Measurements from ENCODE around the gene ADA.

ADA gene

GRCh38 chr20:44621939-44622338 is 29.6 kb downstream of the ADA start:
- H3K36me3 ChIP-seq (ENCODE audit: control insufficient read depth, insufficient read depth, low read length, severe bottlenecking), result peaks cover 96% of the 10 kb centered on the region
- H3K4me1 ChIP-seq (ENCODE audit: control insufficient read depth, insufficient read depth, low read length), result peaks cover 6% of the 10 kb centered on the region
- H3K4me3 ChIP-seq (ENCODE audit: low read length), result no peak overlapping the region
- H3K9me3 ChIP-seq (ENCODE audit: control insufficient read depth, low read length), result no peaks in the 10 kb centered on the region
- H3K27me3 ChIP-seq (replicated peaks; ENCODE audit: control insufficient read depth, insufficient read depth, low read length), result no peaks in the 10 kb centered on the region
- H3K9ac ChIP-seq (ENCODE audit: low read length), result no peak overlapping the region
- no peak for DNase-seq (ENCODE audit: low read depth)

- Histone ChIP-seq H3K4me3 (ENCODE audit: low read length) (no peak overlapping the region), H3K9me3 (ENCODE audit: control insufficient read depth, low read length) (no peaks in the 10 kb centered on the region), H3K27me3 (replicated peaks; ENCODE audit: control insufficient read depth, insufficient read depth, low read length) (no peaks in the 10 kb centered on the region), H3K36me3 (ENCODE audit: control insufficient read depth, insufficient read depth, low read length, severe bottlenecking) (peaks cover 91% of the 10 kb centered on the region), H3K4me1 (ENCODE audit: control insufficient read depth, insufficient read depth, low read length) (peaks cover 12% of the 10 kb centered on the region), H3K9ac (ENCODE audit: low read length) (no peak overlapping the region)
- DNase-seq (ENCODE audit: low read depth), result no peak
Observed at GRCh38 chr20:44621325-44621724, 30.2 kb downstream of the ADA start.

- Histone ChIP-seq H3K9ac (ENCODE audit: low read length) (no peak overlapping the region), H3K9me3 (ENCODE audit: control insufficient read depth, low read length) (no peaks in the 10 kb centered on the region), H3K4me3 (ENCODE audit: low read length) (no peak overlapping the region), H3K36me3 (ENCODE audit: control insufficient read depth, insufficient read depth, low read length, severe bottlenecking) (peaks cover 89% of the 10 kb centered on the region), H3K4me1 (ENCODE audit: control insufficient read depth, insufficient read depth, low read length) (peaks cover 25% of the 10 kb centered on the region), H3K27me3 (replicated peaks; ENCODE audit: control insufficient read depth, insufficient read depth, low read length) (no peaks in the 10 kb centered on the region)
- no peak for DNase-seq (ENCODE audit: low read depth)
Observed at GRCh38 chr20:44620030-44620429, 31.5 kb downstream of the ADA start.

GRCh38 chr20:44619294-44619693 is 32.2 kb downstream of the ADA start:
- peaks cover 29% of the 10 kb centered on the region for H3K4me1 ChIP-seq (ENCODE audit: control insufficient read depth, insufficient read depth, low read length)
- no peak overlapping the region for H3K9ac ChIP-seq (ENCODE audit: low read length)
- H3K36me3 ChIP-seq (ENCODE audit: control insufficient read depth, insufficient read depth, low read length, severe bottlenecking), result peaks cover 84% of the 10 kb centered on the region
- no peaks in the 10 kb centered on the region for H3K9me3 ChIP-seq (ENCODE audit: control insufficient read depth, low read length)
- no peak for DNase-seq (ENCODE audit: low read depth)
- H3K4me3 ChIP-seq (ENCODE audit: low read length), result no peak overlapping the region
- H3K27me3 ChIP-seq (replicated peaks; ENCODE audit: control insufficient read depth, insufficient read depth, low read length), result no peaks in the 10 kb centered on the region

GRCh38 chr20:44618318-44618731 is 33.2 kb downstream of the ADA start:
- no peak overlapping the region for H3K9ac ChIP-seq (ENCODE audit: low read length)
- H3K36me3 ChIP-seq (ENCODE audit: control insufficient read depth, insufficient read depth, low read length, severe bottlenecking), result peaks cover 84% of the 10 kb centered on the region
- H3K9me3 ChIP-seq (ENCODE audit: control insufficient read depth, low read length), result no peaks in the 10 kb centered on the region
- no peaks in the 10 kb centered on the region for H3K27me3 ChIP-seq (replicated peaks; ENCODE audit: control insufficient read depth, insufficient read depth, low read length)
- H3K4me1 ChIP-seq (ENCODE audit: control insufficient read depth, insufficient read depth, low read length), result peaks cover 30% of the 10 kb centered on the region
- no peak overlapping the region for H3K4me3 ChIP-seq (ENCODE audit: low read length)
- DNase-seq (ENCODE audit: low read depth), result no peak

GRCh38 chr20:44616604-44616964 is 34.9 kb downstream of the ADA start:
- peaks cover 67% of the 10 kb centered on the region for H3K36me3 ChIP-seq (ENCODE audit: control insufficient read depth, insufficient read depth, low read length, severe bottlenecking)

GRCh38 chr20:44615876-44616603 is 35.5 kb downstream of the ADA start:
- H3K9ac ChIP-seq (ENCODE audit: low read length), result peak overlapping the region; percentile 55
- H3K4me3 ChIP-seq (ENCODE audit: low read length), result no peak overlapping the region
- H3K9me3 ChIP-seq (ENCODE audit: control insufficient read depth, low read length), result no peaks in the 10 kb centered on the region
- H3K27me3 ChIP-seq (replicated peaks; ENCODE audit: control insufficient read depth, insufficient read depth, low read length), result no peaks in the 10 kb centered on the region
- peaks cover 62% of the 10 kb centered on the region for H3K36me3 ChIP-seq (ENCODE audit: control insufficient read depth, insufficient read depth, low read length, severe bottlenecking)
- peaks cover 40% of the 10 kb centered on the region for H3K4me1 ChIP-seq (ENCODE audit: control insufficient read depth, insufficient read depth, low read length)
- DNase-seq (ENCODE audit: low read depth), result no peak

More at GRCh38 chr20:44616604-44616964, 34.9 kb downstream of the ADA start:
- Histone ChIP-seq H3K4me1 (ENCODE audit: control insufficient read depth, insufficient read depth, low read length) (peaks cover 39% of the 10 kb centered on the region), H3K4me3 (ENCODE audit: low read length) (no peak overlapping the region), H3K9ac (ENCODE audit: low read length) (peak overlapping the region; percentile 55), H3K27me3 (replicated peaks; ENCODE audit: control insufficient read depth, insufficient read depth, low read length) (no peaks in the 10 kb centered on the region), H3K9me3 (ENCODE audit: control insufficient read depth, low read length) (no peaks in the 10 kb centered on the region)
- DNase-seq (ENCODE audit: low read depth), result no peak

GRCh38 chr20:44615169-44615791 is 36.2 kb downstream of the ADA start:
- peaks cover 54% of the 10 kb centered on the region for H3K36me3 ChIP-seq (ENCODE audit: control insufficient read depth, insufficient read depth, low read length, severe bottlenecking)
- no peak for DNase-seq (ENCODE audit: low read depth)

GRCh38 chr20:44614525-44614924 is 37.0 kb downstream of the ADA start:
- peaks cover 55% of the 10 kb centered on the region for H3K4me1 ChIP-seq (ENCODE audit: control insufficient read depth, insufficient read depth, low read length)
- no peak overlapping the region for H3K4me3 ChIP-seq (ENCODE audit: low read length)
- DNase-seq (ENCODE audit: low read depth), result no peak
- H3K9me3 ChIP-seq (ENCODE audit: control insufficient read depth, low read length), result no peaks in the 10 kb centered on the region
- peaks cover 46% of the 10 kb centered on the region for H3K36me3 ChIP-seq (ENCODE audit: control insufficient read depth, insufficient read depth, low read length, severe bottlenecking)
- no peak overlapping the region for H3K9ac ChIP-seq (ENCODE audit: low read length)
- no peaks in the 10 kb centered on the region for H3K27me3 ChIP-seq (replicated peaks; ENCODE audit: control insufficient read depth, insufficient read depth, low read length)

More at GRCh38 chr20:44615169-44615791, 36.2 kb downstream of the ADA start:
- Histone ChIP-seq H3K9me3 (ENCODE audit: control insufficient read depth, low read length) (no peaks in the 10 kb centered on the region), H3K9ac (ENCODE audit: low read length) (peak overlapping the region; percentile 55), H3K27me3 (replicated peaks; ENCODE audit: control insufficient read depth, insufficient read depth, low read length) (no peaks in the 10 kb centered on the region), H3K4me3 (ENCODE audit: low read length) (no peak overlapping the region), H3K4me1 (ENCODE audit: control insufficient read depth, insufficient read depth, low read length) (peaks cover 48% of the 10 kb centered on the region)

- Histone ChIP-seq H3K9me3 (ENCODE audit: control insufficient read depth, low read length) (no peaks in the 10 kb centered on the region), H3K36me3 (ENCODE audit: control insufficient read depth, insufficient read depth, low read length, severe bottlenecking) (peaks cover 37% of the 10 kb centered on the region)
Observed at GRCh38 chr20:44613575-44613974, 37.9 kb downstream of the ADA start.

GRCh38 chr20:44610313-44610962 is 41.1 kb downstream of the ADA start:
- Histone ChIP-seq H3K9ac (ENCODE audit: low read length) (peak overlapping the region; percentile 54), H3K4me1 (ENCODE audit: control insufficient read depth, insufficient read depth, low read length) (peaks cover 48% of the 10 kb centered on the region), H3K27me3 (replicated peaks; ENCODE audit: control insufficient read depth, insufficient read depth, low read length) (no peaks in the 10 kb centered on the region), H3K4me3 (ENCODE audit: low read length) (no peak overlapping the region), H3K9me3 (ENCODE audit: control insufficient read depth, low read length) (no peaks in the 10 kb centered on the region), H3K36me3 (ENCODE audit: control insufficient read depth, insufficient read depth, low read length, severe bottlenecking) (peaks cover 14% of the 10 kb centered on the region)
- DNase-seq (ENCODE audit: low read depth), result no peak

More at GRCh38 chr20:44613575-44613974, 37.9 kb downstream of the ADA start:
- no peak for DNase-seq (ENCODE audit: low read depth)
- Histone ChIP-seq H3K4me3 (ENCODE audit: low read length) (no peak overlapping the region), H3K27me3 (replicated peaks; ENCODE audit: control insufficient read depth, insufficient read depth, low read length) (no peaks in the 10 kb centered on the region), H3K4me1 (ENCODE audit: control insufficient read depth, insufficient read depth, low read length) (peaks cover 64% of the 10 kb centered on the region), H3K9ac (ENCODE audit: low read length) (no peak overlapping the region)
